Measurements from ENCODE around the gene DDAH1. TPM values are rescaled to one million over a fixed set of nuclear protein-coding genes. Genes with fewer than 3 reads are reported as not detected.

Gene DDAH1
- total and polyA plus RNA-seq, 2 donors (not counting 3 experiments of a cell fraction or from before 2014, with no cell fraction given), result 44.0 to 75.2 TPM

- H3K27ac ChIP-seq (ENCODE audit: insufficient read depth, low read depth, low read length), result no peak overlapping the region
- H4K20me1 ChIP-seq (replicated peaks; ENCODE audit: control insufficient read depth, extremely low read depth, insufficient read depth, low read length), result no peaks in the 10 kb centered on the region
- peaks cover 53% of the 10 kb centered on the region for H3K79me2 ChIP-seq (ENCODE audit: control insufficient read depth, insufficient read depth, low read length)
- no peaks in the 10 kb centered on the region for H3K27me3 ChIP-seq (ENCODE audit: control insufficient read depth in 2 of 2, insufficient read depth in 2 of 2, low read length in 2 of 2)
- no peak overlapping the region for H2AFZ ChIP-seq (ENCODE audit: low read depth, low read length)
- TF ChIP-seq GATA2 (IDR thresholded peaks at IDR 0.05; ENCODE audit: insufficient read depth, insufficient read length, low read depth, low read length) (no peak), MYC (IDR thresholded peaks at IDR 0.05; ENCODE audit: low read depth, low read length) (no peak), EZH2 (IDR thresholded peaks at IDR 0.05; ENCODE audit: borderline replicate concordance, low read depth, low read length, severe bottlenecking) (no peak), FOS (IDR thresholded peaks at IDR 0.05; ENCODE audit: borderline replicate concordance, insufficient read depth, low read length) (no peak), POLR2AphosphoS5 (IDR thresholded peaks at IDR 0.05; ENCODE audit: insufficient read depth, low read depth, low read length) (no peak), MAX (IDR thresholded peaks at IDR 0.05; ENCODE audit: insufficient read depth, insufficient read length) (no peak), POLR2A (IDR thresholded peaks at IDR 0.05; ENCODE audit: low read depth, low read length) (no peak), JUN (IDR thresholded peaks at IDR 0.05; ENCODE audit: borderline replicate concordance, insufficient read depth, insufficient read length, low read depth) (no peak)
- TF ChIP-seq, protein P1, sequence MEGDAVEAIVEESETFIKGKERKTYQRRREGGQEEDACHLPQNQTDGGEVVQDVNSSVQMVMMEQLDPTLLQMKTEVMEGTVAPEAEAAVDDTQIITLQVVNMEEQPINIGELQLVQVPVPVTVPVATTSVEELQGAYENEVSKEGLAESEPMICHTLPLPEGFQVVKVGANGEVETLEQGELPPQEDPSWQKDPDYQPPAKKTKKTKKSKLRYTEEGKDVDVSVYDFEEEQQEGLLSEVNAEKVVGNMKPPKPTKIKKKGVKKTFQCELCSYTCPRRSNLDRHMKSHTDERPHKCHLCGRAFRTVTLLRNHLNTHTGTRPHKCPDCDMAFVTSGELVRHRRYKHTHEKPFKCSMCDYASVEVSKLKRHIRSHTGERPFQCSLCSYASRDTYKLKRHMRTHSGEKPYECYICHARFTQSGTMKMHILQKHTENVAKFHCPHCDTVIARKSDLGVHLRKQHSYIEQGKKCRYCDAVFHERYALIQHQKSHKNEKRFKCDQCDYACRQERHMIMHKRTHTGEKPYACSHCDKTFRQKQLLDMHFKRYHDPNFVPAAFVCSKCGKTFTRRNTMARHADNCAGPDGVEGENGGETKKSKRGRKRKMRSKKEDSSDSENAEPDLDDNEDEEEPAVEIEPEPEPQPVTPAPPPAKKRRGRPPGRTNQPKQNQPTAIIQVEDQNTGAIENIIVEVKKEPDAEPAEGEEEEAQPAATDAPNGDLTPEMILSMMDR (IDR thresholded peaks at IDR 0.05; ENCODE audit: extremely low read depth in 1 of 2, insufficient read depth in 1 of 2, low read depth in 1 of 2, low read length in 2 of 2), result no peak
- intact Hi-C loops (cut with micrococcal nuclease) (no loop called here), dilution Hi-C loops (cut with MboI; ENCODE audit: extremely low pct_ligation_motif_present, low sequenced_read_pairs) (no loop called here)
- H3K4me3 ChIP-seq (replicated peaks in 1 of 3; ENCODE audit: insufficient read depth in 1 of 3, low read depth in 1 of 3, low read length in 3 of 3), result no peak overlapping the region
- DNase-seq (ENCODE audit: low read depth, low spot score) (no peak), FAIRE-seq (no peak)
- H3K9ac ChIP-seq (replicated peaks; ENCODE audit: extremely low read depth, insufficient read depth, low read length), result no peak overlapping the region
- H3K4me2 ChIP-seq (ENCODE audit: insufficient read depth, low read length), result no peak overlapping the region
- H3K9me1 ChIP-seq (replicated peaks; ENCODE audit: control insufficient read depth, extremely low read depth, insufficient read depth, low read length), result no peaks in the 10 kb centered on the region
- no peaks in the 10 kb centered on the region for H3K9me3 ChIP-seq (replicated peaks; ENCODE audit: control insufficient read depth, insufficient read depth, low read length)
- H3K4me1 ChIP-seq (ENCODE audit: control insufficient read depth, extremely low read depth, insufficient read depth, low read length), result peaks cover 25% of the 10 kb centered on the region
- peaks cover 0 to 3% of the 10 kb centered on the region in 2 experiments for H3K36me3 ChIP-seq (ENCODE audit: control insufficient read depth in 2 of 2, extremely low read depth in 1 of 2, insufficient read depth in 2 of 2, low read length in 2 of 2)
- BruUV-seq (replicated peaks), result no TSS peak
- CTCF ChIA-PET, result interaction anchor here (2.4 kb wide), 1 partner anchor 24 kb away, joined by 10 read pairs; no protein-coding TSS in a partner anchor
- POLR2A ChIA-PET, result no interaction called here
Observed at GRCh38 chr1:85368073-85368770, 96.7 kb downstream of the DDAH1 start.
